ENCODE results near the gene EBLN2.
A peak's percentile ranks its signal among the peaks of the same experiment; 100 is the strongest.
"Not testable (repeated sequence)": the region's sequence is repeated elsewhere in the genome, so short reads cannot be mapped to it uniquely, and the experiment has no call there.

The EBLN2 gene

DNA sequence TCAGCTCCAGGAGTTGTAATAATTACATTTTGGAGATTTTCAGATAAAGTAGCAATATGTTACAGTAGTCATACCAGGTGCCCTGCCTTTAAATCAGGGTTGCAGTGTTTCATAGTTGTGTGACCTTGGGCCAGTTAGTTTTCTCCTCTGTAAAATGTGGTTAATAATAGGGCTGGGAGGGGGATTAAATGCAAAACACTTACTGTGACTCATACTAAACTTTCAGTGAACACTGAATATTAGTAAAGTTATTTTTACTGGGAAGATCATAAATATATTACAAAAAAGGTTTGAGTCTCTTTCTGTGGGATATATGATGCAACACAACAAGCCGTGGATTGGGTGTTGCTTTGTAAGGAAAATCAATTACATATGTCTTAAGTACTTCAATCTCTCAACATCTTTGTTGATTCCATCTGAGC lies 1.1 kb upstream of the EBLN2 start:
- no peak for DNase-seq

GRCh38 chr3:73066243-73066642 lies 4.8 kb downstream of the EBLN2 start:
- not testable (repeated sequence) for DNase-seq

GRCh38 chr3:73068419-73068818 lies 7.0 kb downstream of the EBLN2 start:
- no peak for DNase-seq

DNA sequence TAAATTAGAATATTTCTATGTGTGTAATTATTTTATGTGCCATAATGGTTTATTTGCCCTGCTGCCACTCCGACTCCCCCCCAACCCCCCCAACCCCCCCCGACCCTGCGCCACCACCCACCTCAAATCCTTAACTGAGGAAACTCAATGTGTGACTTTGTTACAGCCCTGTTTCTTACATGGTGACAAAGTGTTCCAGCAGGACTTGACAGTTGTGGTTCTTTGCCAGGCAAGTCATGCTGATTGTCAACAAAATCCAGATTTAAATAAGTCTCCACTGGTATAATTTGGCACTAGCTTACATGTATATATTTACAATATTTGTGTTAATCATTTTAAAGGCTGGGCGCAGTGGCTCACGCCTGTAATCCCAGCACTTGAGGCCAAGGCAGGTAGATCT lies 7.7 kb downstream of the EBLN2 start:
- no peak for DNase-seq

DNA sequence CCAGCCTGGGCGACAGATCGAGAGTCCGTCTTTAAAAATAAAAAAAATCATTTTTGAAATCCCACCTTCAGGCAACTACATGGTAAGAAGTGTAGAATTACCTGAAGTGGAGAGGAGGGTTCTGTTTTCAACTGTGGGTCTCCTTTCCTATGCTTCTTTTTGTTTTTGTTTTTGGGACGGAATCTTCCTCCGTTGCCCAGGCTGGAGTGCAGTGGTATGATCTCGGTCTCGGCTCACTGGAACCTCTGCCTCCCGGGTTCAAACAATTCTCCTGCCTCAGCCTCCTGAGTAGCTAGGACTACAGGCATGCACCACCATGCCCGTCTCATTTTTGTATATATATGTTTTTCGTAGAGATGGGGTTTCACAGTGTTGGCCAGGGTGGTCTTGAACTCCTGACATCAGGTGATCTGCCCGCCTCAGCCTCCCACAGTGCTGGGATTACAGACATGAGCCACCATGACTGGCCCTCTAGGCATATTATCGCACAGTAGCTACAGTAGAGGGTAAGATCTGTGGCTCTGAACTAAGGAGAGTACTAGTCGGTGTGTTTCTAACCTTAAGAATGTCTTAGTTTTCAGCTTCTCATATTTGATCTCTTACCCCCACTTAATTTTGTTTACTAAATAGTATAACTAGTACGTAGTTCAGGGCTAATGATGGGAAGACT lies 8.5 kb downstream of the EBLN2 start:
- DNase-seq, result no peak

DNA sequence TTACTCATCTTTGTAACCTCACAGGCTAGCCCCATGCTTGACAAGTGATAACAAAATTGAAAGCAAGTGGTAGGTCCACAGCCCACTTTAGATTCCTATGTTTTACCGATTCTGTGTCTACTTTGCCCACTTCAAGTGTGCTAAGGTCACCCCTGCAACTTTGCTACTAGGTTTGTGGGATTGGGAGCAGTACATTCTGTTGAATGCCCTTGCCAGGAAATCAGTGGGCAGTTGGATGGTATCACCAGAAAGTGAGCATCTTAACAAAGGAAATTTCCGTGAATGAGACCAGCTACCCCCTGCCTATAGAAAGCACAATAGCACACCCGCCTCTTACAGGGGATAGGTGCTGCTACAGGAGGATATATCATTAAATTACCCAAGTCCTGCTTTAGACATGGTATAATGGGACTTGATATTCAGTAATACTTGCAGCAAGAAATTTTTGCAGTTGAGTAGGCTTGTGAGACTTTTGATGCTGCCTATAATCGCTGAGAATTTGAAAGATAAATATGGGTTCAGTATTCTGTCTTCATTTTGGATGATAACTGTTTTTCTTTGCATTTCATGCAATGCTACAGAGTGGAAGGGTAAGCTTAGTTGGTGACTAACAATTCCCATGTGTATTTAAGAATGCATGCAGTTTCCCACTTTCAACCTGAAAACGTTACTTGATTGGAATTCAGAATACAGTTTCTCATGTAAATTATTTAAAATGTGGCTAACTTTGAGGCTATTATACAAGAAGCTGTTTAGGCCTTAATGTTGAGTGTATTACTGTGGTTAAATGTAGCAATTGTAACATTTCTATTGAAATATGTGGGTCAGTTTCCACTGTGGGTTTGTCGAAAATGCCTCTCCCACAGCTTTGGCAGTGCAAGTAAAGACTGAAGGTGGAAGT lies 9.5 kb downstream of the EBLN2 start:
- no peak for DNase-seq

DNA sequence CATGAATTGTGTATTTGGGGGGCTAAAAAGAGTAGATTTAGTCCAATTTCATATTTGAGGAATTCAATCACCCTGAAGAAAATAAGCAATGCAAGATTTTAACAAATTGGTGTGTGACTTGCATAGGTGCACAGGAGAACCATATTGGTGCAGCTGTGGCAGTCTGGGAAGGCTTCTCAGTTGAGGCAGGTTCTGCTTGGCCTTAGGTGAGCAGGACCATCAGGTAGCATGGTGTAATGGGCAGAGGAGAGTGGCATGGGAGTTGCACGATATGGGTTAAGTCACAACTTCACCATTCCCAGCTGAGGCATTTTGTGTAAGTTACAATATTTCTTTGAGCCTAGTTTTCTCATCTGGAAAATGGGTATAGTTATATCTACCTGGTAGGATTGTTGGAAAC lies 10.5 kb downstream of the EBLN2 start:
- DNase-seq, result no peak

DNA sequence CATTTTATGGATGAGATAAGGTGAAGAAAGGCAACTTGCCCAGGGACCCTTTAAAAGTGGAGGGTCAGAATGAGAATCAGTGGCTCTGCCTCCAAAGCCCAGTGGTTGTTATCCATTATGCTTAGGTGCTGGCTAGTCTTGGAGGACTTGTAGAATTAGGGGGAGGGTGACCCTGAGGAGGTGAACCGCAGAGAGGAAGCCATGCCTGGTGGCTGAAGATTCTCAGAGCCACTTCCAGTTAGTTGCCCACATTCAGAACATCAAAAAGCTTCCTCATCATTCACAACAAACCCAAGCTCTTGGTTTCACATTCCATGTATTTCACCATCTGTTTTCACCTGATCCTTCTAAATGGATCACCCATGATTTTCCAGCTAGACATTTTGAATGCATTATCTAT lies 11.2 kb downstream of the EBLN2 start:
- no peak for DNase-seq

DNA sequence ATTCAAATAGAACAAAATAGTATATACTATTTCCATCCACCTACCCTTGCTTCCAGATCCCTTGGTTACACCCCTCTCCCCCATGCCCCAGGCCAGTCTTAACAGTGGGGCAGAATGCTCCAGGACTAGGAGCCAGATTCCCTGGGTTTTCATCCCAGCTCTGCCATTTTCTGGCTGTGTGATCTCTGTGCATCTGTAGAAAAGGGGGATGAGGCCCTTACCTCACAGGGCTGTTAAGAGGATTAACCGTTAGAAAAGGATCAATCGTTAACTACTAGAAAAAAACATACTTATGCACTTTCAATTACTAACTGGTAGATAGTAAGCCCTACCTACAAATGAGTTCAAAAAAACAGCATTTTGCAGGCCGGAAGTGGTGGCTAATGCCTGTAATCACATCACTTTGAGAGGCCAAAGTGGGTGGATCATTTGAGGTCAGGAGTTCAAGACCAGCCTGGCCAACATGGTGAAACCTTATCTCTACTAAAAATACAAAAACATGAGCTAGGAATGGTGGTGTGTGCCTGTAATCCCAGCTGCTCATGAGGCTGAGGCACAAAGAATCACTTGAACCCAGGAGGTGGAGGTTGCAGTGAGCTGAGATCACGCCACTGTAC lies 11.7 kb downstream of the EBLN2 start:
- DNase-seq, result no peak

GRCh38 chr3:73074781-73075180 lies 13.3 kb downstream of the EBLN2 start:
- no peak for DNase-seq

DNA sequence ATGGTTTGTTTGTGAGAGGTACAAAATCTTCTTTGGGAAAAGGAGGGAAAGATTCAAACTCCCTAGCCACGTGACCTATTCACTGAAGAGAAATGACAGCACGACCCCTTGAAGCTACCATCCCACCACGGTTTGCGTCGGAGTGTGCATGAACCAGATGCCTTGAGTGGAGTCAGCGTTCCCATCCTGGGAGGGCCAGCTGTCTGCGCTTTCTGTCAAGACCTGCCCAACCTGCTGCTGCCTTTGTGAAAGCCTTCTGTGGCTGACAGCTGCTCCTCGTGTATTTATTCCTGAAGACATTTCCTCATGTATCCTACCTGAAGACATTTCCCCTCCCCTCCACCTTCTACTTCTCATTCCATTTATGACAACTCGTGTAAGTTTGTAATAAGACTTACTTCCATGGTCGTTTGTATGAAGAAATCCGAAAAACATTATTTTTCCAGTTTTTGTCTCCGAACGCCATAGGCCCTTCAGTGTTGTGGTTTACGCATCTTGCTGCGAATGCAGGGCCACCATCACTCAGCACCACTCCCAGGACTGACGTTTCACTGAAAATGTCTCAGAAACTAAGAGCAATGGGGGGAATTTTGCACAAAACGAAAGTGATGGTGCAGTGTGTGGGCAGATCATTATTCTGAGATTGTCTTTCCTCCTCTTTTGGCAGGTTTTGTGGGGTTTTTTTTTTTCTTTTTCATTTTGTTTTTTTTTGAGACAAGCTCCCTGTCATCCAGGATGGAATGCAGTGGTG lies 18.9 kb downstream of the EBLN2 start:
- DNase-seq, result no peak

DNA sequence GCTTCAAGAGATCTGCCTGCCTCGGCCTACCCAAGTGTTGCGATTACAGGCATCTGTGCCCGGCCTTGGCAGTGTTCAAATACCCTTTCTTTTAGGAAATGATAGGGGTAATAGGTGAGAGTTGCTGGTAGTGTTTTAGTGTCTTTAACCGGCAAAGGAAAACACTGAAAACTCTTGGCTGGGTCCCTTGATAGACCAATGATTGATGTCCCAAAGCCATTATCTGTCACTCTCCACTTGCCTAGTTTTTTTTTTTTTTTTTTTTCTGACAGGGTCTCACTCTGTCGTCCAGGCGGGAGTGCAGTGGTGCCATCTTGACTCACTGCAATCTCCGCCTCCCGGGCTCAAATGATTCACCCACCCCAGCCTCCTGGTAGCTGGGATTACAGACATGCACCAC lies 19.7 kb downstream of the EBLN2 start:
- DNase-seq, result no peak

- no peak for DNase-seq
These were observed 22.7 kb downstream of the EBLN2 start for GRCh38 chr3:73084170-73084569.

GRCh38 chr3:73086071-73086494 lies 24.6 kb downstream of the EBLN2 start:
- DNase-seq, result peak in 31 of 56 donors; percentile 2 to 60 (median 10)

GRCh38 chr3:73094129-73094528 lies 32.7 kb downstream of the EBLN2 start:
- DNase-seq, result no peak

GRCh38 chr3:73094951-73095350 lies 33.5 kb downstream of the EBLN2 start:
- DNase-seq, result no peak

GRCh38 chr3:73096169-73096568 lies 34.7 kb downstream of the EBLN2 start:
- no peak for DNase-seq

DNA sequence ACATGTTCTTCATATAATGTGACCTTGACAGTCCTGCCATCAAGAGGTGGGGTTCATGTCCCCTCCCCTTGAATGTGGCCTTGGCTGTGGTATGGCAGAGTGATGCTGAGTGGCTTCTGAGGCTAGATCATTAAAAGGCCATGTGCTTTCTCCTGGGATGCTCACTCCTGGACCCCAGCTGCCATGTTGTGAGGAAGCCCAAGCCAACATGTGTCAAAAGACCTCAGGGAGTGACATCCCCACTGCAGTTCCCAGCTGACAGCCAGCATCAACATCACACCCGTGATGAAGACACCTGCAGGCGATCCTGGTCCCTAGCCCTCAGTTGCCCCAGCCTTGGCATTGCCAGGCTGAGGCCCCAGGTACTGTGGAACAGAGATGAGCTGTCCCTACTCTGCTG lies 36.6 kb downstream of the EBLN2 start:
- DNase-seq, result no peak

DNA sequence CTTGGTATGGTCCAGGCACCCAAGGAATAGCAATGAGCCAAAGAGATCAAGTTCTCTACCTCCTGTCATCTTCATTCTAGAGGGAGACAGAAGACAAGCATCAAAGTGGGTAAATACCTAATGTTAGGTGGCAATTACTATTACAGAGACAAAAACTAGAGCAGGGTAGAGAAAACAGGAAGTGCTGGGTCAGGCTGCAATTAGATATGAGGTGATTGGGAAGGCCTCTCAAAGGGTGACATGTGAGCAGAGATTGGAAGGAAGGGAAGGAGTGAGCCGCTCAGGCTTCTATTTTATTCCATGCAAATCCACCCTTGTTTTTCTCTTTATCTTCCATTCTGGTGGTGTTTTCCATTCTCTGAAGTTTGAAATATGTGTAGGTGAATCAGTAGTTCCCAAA lies 37.4 kb downstream of the EBLN2 start:
- DNase-seq, result no peak

DNA sequence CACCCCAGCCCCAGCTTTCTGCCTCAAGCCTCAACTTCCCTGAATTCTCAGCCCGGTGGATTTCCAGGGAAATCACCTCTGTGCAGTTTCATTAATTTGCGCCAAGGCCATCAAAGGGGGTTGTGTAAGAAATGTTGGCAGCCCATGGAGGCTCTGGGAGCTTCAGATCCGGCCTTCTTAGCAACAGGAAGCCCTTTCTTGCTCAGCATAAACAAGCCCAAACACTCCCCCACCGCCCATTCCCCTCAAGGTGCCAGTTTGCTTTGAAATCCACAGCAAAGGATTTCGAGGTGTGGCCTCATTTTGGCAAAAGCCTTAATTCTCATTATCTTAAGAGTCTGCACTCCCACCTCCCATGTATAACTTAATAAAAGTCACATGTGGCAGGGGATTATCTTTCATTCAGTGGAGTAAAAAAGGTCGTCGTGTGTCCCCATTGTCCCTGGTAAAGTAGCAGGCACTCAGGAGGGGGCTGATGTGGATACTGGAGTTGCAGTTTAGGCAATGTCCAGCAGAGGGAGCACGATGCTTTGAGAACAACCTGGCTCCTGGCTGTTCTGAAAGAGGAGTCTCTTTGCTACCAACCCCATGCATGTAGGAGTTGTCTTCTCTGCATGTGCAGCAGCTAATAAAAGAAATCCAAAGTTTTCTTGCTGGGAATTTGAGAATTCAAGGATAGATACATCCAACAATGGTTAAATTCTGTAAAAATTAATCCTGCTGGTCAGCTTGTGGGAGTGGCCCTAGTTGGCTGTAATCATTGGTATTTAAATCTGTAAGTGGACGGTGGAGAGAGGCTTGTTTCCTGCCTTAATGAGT lies 39.5 kb downstream of the EBLN2 start:
- DNase-seq, result peak; percentile 2 to 94 (median 64)

- DNase-seq, result no peak
These were observed 40.4 kb downstream of the EBLN2 start for GRCh38 chr3:73101881-73102280.
